ENCODE data around the gene ALKBH5. TPM values are rescaled to one million over a fixed set of nuclear protein-coding genes. Genes with fewer than 3 reads are reported as not detected.

Gene ALKBH5
- total RNA-seq, 1 experiment from 2014 or later, result 101 TPM

DNA sequence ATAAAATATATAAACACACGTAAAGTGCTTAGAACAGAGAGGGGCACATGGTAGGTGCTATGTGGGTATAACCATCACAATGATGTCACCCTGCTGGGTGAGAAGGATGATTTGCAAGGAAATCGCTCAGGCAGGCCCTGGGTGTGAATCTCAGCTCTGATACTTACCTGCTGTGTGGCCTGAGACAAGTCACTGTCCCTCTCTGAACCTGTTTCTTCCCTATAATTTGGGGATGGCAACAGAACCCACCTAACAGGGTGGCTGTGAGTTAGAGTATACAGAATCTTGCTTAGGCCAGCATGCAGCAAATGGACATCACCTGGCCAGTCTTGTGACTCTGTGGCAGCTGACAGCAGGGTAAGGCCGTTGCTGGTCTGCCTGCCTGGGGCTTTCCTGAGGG lies 36.6 kb upstream of the ALKBH5 start:
- DNase-seq, result no peak
- no peak overlapping the region for H3K4me3 ChIP-seq (ENCODE audit: insufficient read depth, low read depth, low read length)
- no peaks in the 10 kb centered on the region for H3K27me3 ChIP-seq (ENCODE audit: control insufficient read depth, insufficient read depth, low read length)
- no peaks in the 10 kb centered on the region for H3K36me3 ChIP-seq (replicated peaks; ENCODE audit: control insufficient read depth, insufficient read depth, low read length)

DNA sequence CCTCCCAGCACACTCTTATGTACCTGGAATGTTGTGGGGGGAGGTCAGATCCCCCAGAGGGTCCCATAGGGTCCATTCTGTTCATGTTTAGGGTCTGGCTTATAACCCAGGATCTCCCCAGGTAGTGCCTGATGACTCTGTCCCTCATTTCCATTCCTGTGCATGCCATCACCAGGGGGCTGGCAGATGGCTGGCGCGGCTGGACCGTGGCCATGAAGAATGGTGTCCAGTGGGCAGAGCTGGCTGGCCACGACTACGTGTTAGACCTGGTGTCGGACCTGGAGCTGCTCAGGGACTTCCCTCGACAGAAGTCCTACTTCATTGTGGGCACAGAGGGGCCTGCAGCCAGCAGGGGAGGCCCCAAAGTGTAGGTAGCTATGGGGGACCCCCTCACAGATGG lies 35.0 kb upstream of the ALKBH5 start:
- no peak overlapping the region for H3K4me3 ChIP-seq (ENCODE audit: insufficient read depth, low read depth, low read length)
- H3K27me3 ChIP-seq (ENCODE audit: control insufficient read depth, insufficient read depth, low read length), result no peaks in the 10 kb centered on the region
- no peaks in the 10 kb centered on the region for H3K36me3 ChIP-seq (replicated peaks; ENCODE audit: control insufficient read depth, insufficient read depth, low read length)
- no peak for DNase-seq

DNA sequence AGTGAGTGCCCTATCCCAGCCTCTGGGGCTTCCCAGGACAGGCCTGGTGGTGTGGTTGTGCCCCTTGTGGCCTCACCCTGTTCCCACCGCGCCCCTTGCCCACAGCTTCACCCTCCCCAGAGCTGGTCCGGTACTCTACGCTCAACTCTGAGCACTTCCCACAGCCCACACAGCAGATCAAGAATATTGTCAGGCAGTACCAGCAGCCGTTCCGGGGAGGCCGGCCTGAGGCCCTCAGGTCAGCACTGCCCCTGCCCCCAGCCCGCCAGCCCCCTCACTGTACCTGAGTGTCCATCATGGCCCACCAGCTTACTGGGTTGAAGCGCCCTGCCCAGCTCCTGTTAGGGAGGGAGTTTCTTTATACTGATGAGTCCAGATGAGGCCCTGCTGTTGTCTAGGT lies 32.3 kb upstream of the ALKBH5 start:
- Histone ChIP-seq H3K4me3 (ENCODE audit: insufficient read depth, low read depth, low read length) (no peak overlapping the region), H3K36me3 (replicated peaks; ENCODE audit: control insufficient read depth, insufficient read depth, low read length) (no peaks in the 10 kb centered on the region), H3K27me3 (ENCODE audit: control insufficient read depth, insufficient read depth, low read length) (no peaks in the 10 kb centered on the region)
- no peak for DNase-seq

DNA sequence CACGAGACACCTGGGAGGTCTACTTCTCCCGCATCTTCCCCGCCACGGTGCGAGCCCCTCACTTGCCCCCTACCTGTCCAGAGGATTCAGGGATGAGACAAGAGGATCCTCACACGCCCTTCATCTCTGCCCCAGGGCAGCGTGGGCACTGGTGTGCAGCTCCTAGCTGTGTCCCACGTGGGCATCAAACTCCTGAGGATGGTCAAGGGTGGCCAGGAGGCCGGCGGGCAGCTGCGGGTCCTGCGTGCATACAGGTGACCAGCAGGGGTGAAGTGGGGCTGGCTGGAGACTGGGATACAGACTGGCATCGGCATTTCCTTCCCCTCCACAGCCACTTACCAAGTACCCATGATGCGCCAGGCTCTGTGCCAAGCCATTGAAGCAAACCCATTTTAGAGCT lies 28.4 kb upstream of the ALKBH5 start:
- H3K27me3 ChIP-seq (ENCODE audit: control insufficient read depth, insufficient read depth, low read length), result no peaks in the 10 kb centered on the region

DNA sequence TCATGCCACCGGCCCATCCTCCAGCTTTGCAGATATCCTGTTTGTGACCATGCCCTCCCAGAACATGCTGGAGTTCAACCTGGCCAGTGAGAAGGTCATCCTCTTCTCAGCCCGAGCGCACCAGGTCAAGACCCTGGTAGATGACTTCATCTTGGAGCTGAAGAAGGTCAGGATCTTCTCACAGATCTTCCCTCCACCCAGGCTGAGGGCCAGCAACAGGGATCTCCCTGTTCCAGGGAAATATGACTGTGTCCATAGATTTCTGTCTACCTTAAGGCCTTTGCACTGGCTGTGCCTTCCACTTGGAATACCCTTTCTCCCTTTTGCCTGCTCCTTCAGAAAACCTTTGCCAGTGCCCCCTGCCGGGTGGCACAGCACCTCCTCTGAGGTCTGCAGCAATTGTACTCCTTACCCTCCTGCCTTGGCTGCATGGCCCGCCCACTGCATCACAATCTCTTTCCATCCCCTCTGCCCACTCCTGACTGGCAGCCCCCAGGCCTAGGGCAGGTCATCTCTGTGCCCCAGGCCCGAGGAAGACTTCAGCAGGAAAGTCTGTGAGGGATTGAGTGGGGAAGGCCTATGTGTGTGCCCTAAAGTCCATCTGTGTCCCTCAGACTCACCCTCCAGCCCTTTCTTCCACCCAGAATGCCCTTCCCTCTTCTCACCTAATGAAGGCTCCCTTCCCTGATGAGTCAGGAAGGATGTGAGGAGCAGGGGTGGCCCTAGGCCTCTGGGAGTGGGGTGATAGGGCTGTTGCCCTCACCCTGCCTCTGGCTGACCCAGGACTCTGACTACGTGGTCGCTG lies 27.3 kb upstream of the ALKBH5 start:
- no peak for DNase-seq
- H3K36me3 ChIP-seq (replicated peaks; ENCODE audit: control insufficient read depth, insufficient read depth, low read length), result no peaks in the 10 kb centered on the region
- no peaks in the 10 kb centered on the region; the same call in 1 of the 2 replicates for H3K27me3 ChIP-seq (ENCODE audit: control insufficient read depth, insufficient read depth, low read length)
- H3K4me3 ChIP-seq (ENCODE audit: insufficient read depth, low read depth, low read length), result no peak overlapping the region

More for the DNA sequence above, 28.4 kb upstream of the ALKBH5 start:
- no peak for DNase-seq
- Histone ChIP-seq H3K36me3 (replicated peaks; ENCODE audit: control insufficient read depth, insufficient read depth, low read length) (no peaks in the 10 kb centered on the region), H3K4me3 (ENCODE audit: insufficient read depth, low read depth, low read length) (no peak overlapping the region)

DNA sequence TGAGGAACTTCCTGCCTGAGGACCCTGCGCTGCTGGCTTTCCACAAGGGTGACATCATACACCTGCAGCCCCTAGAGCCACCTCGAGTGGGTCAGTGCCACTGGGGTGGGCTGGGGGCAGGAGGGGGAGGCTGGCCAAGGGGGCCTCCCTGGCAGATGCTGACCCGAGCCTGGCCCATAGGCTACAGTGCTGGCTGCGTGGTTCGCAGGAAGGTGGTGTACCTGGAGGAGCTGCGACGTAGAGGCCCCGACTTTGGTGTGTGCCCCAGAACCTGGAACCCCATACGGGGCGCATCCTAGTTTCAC lies 26.7 kb upstream of the ALKBH5 start:
- DNase-seq, result no peak
- Histone ChIP-seq H3K36me3 (replicated peaks; ENCODE audit: control insufficient read depth, insufficient read depth, low read length) (no peaks in the 10 kb centered on the region), H3K4me3 (ENCODE audit: insufficient read depth, low read depth, low read length) (no peak overlapping the region), H3K27me3 (ENCODE audit: control insufficient read depth, insufficient read depth, low read length) (no peaks in the 10 kb centered on the region; the same call in 1 of the 2 replicates)

DNA sequence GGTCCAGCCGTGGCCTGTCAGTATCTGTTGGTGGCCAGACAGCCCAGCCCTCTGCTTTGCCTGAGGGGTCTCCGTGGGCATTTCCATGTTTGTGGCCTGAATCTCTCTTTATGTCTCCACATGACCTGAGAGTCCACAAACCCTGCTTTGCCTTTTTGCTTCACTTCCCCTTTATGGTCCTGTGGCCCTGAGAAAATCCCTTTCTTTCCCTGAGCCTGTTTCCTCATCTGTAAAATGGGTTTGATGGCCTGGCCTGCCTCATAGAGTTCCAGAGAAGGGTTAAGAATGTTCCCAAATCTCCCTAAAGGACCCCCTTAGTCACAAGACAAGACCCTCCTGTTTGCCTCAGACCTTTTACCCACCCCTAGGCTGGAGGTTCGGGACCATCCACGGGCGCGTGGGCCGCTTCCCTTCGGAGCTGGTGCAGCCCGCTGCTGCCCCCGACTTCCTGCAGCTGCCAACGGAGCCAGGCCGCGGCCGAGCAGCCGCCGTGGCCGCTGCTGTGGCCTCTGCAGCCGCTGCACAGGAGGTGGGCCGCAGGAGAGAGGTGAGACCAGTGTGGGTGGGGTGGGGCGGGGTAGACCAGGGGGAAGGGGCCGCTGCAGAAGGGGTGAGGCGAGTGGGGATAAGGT lies 26.2 kb upstream of the ALKBH5 start:
- Histone ChIP-seq H3K27me3 (ENCODE audit: control insufficient read depth, insufficient read depth, low read length) (no peaks in the 10 kb centered on the region; the same call in 1 of the 2 replicates), H3K36me3 (replicated peaks; ENCODE audit: control insufficient read depth, insufficient read depth, low read length) (no peaks in the 10 kb centered on the region), H3K4me3 (ENCODE audit: insufficient read depth, low read depth, low read length) (no peak overlapping the region)
- no peak for DNase-seq

DNA sequence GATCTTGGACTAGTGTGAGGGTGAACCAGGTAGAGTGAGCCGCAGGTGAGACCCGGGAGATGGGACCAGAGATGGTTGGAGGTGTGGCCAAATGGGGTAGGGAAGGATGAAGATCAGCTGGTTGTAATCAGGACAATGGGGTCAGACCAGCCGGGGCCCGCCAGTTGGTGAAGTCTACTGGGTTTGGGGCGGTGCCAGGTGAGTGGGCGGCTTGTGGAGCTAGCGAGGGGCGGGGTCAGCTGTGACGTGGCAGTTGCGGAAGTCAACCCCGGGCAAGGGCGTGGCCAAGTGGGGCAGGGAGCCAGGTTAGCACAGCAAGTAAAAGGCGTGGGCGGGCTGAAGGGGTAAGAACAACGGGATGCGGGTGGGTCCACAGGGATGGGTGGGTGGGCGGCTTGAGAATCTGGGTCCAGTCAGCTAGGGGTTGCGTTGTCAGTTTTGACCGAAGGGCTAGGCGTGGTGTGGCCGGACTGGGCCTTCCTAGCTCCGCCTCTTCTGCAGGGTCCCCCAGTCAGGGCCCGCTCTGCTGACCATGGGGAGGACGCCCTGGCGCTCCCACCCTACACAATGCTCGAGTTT lies 25.5 kb upstream of the ALKBH5 start:
- Histone ChIP-seq H3K4me3 (ENCODE audit: insufficient read depth, low read depth, low read length) (peak overlapping the region; percentile 62), H3K36me3 (replicated peaks; ENCODE audit: control insufficient read depth, insufficient read depth, low read length) (no peaks in the 10 kb centered on the region), H3K27me3 (ENCODE audit: control insufficient read depth, insufficient read depth, low read length) (no peaks in the 10 kb centered on the region; the same call in 1 of the 2 replicates)
- peak; percentile 98 for DNase-seq

DNA sequence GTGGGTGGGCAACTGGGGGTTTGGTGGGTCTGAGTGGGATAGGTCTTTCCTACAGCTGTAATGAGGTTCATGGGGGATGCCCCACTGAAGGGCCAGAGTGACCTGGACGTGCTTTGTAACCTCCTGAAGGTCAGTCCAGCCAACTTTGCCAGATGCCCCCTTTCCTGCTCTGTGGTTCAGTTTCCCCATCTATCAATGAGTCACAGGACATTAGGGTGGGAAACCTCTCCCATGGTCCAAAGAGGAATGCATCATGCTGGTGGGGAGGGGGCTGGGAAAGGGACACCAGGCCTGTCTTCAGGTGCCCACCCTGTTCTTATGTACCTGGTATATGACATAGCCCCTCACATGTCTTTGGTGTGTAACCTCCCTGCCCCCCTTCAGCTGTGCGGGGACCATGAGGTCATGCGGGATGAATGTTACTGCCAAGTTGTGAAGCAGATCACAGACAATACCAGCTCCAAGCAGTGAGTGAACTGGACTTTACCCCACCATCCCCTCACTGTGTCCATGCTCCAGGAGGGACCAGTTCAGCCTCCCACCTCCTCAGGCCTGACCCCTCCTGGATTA lies 24.0 kb upstream of the ALKBH5 start:
- no peak for DNase-seq
- H3K27me3 ChIP-seq (ENCODE audit: control insufficient read depth, insufficient read depth, low read length), result no peaks in the 10 kb centered on the region; the same call in 1 of the 2 replicates
- no peak overlapping the region for H3K4me3 ChIP-seq (ENCODE audit: insufficient read depth, low read depth, low read length)
- H3K36me3 ChIP-seq (replicated peaks; ENCODE audit: control insufficient read depth, insufficient read depth, low read length), result no peaks in the 10 kb centered on the region

DNA sequence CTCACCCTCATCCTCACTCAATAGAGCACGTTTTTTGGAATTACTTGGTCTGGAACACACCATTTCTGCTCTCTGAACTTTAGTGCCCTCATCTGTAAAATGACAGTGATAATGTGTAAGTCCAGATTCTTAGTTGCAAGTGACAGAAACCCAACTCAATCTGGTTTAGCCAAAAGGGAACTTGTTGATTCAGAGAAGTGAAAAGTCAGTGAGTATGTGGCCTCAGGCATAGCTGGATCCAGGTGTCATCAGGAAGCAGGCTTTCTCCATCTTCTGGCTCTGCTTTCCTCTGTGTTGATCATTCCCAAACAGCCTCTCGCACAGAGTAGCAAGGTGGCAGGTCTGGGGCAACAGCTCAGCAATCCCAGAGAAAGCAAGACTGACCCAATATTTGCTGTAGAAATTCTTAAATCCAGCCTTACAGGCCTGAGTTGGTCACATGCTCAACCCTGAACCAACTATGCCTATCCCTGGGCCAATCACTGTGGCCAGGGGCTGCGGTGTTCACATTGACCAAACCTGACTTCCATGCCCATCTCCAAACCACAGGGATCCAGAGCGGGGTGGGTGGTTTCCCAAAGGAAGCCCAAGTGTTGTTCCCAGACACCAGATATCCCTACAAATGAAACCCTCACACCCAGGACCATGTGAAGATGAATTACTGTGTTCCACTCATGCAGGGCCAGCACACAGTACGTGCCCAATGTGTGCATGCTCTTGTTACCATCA lies 23.3 kb upstream of the ALKBH5 start:
- no peak for DNase-seq
- Histone ChIP-seq H3K36me3 (replicated peaks; ENCODE audit: control insufficient read depth, insufficient read depth, low read length) (no peaks in the 10 kb centered on the region), H3K27me3 (ENCODE audit: control insufficient read depth, insufficient read depth, low read length) (no peaks in the 10 kb centered on the region; the same call in 1 of the 2 replicates), H3K4me3 (ENCODE audit: insufficient read depth, low read depth, low read length) (no peak overlapping the region)

DNA sequence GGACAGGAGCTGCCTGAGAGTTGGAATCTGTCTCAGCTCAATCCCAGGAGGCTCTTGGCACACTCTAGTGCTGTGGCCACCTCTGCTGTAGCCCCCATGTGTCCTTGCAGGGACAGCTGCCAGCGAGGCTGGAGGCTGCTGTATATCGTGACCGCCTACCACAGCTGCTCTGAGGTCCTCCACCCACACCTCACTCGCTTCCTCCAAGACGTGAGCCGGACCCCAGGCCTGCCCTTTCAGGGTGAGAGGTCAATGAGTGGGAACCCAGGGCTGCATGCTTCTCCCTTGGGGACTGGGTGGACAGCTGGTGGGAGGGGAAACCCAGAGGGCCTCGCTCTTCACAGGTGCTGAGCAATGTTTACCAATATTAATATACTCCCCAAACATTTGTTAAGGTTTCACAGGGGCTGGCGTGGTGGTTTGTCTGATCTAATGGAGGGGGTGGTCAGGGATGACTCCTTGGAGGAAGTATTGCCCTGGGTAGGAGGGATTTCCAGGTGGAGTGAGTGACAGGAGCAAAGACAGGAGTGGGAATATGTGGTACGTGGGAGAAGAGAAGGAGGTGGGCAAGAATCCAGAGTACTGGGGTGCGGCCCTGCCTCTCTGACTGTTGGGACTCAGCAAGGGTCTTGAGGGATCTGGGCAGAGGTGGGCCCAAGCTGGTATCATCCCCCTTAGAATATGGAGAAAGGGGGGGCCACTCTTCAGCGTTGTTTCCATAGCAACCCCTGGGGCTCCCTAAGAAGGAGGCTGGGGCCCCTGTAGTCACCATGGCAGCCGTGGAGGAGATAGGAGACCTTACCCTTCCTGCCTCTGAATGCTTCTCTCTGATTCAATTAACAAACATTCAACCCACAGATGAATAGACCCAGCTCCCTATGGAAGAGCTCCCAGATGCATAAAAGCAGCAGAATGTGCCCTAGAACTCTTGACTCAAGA lies 22.2 kb upstream of the ALKBH5 start:
- Histone ChIP-seq H3K4me3 (ENCODE audit: insufficient read depth, low read depth, low read length) (no peak overlapping the region), H3K27me3 (ENCODE audit: control insufficient read depth, insufficient read depth, low read length) (no peaks in the 10 kb centered on the region; the same call in 1 of the 2 replicates), H3K36me3 (replicated peaks; ENCODE audit: control insufficient read depth, insufficient read depth, low read length) (no peaks in the 10 kb centered on the region)
- DNase-seq, result no peak

DNA sequence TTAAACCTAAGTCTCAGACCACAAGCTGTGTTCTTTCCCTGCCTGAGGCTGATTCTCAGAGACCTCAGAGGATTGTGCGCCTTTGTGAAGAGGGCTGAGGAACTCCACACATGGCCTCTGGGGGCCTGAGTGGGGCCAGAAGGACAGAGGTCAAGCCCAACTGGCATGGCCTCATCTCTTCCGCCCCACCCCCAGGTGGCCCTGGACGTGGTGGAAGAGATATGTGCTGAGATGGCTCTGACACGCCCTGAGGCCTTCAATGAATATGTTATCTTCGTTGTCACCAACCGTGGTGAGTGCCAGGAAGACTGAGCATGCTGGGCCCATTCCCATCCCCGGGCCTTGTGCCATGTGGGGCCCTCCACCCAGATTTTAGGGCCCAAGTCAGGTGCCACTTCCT lies 20.1 kb upstream of the ALKBH5 start:
- DNase-seq, result no peak
- Histone ChIP-seq H3K27me3 (ENCODE audit: control insufficient read depth, insufficient read depth, low read length) (no peaks in the 10 kb centered on the region; the same call in 1 of the 2 replicates), H3K4me3 (ENCODE audit: insufficient read depth, low read depth, low read length) (no peak overlapping the region), H3K36me3 (replicated peaks; ENCODE audit: control insufficient read depth, insufficient read depth, low read length) (no peaks in the 10 kb centered on the region)

DNA sequence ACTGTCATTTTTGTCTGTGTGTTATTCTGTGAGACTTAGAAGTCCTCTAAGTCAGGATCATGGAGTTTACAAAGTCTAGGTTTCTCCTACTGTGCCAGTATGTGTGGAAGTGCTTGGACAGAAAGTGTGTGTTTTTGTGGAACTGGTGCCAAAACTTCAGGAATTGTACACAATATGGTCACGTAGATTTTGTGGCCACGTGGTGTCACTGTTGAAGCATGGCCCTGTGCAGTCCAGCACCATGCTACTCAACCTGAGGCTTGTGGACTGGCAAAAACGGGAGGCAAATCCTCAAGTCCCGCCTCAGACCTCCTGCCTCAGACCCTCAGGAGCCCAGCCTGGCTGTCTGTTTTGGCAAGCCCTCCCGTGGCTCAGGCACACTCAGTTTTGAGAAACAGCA lies 16.7 kb upstream of the ALKBH5 start:
- Histone ChIP-seq H3K36me3 (replicated peaks; ENCODE audit: control insufficient read depth, insufficient read depth, low read length) (no peaks in the 10 kb centered on the region), H3K4me3 (ENCODE audit: insufficient read depth, low read depth, low read length) (no peak overlapping the region), H3K27me3 (ENCODE audit: control insufficient read depth, insufficient read depth, low read length) (no peaks in the 10 kb centered on the region)
- DNase-seq, result no peak

Data from H7 (cell line).